ENCODE data around the gene CDH23. TPM values are rescaled to one million over a fixed set of nuclear protein-coding genes. Genes with fewer than 3 reads are reported as not detected.

The CDH23 gene
- total and polyA plus RNA-seq, 10 donors = 2.0 to 19.9 (median 11.0) TPM

DNA sequence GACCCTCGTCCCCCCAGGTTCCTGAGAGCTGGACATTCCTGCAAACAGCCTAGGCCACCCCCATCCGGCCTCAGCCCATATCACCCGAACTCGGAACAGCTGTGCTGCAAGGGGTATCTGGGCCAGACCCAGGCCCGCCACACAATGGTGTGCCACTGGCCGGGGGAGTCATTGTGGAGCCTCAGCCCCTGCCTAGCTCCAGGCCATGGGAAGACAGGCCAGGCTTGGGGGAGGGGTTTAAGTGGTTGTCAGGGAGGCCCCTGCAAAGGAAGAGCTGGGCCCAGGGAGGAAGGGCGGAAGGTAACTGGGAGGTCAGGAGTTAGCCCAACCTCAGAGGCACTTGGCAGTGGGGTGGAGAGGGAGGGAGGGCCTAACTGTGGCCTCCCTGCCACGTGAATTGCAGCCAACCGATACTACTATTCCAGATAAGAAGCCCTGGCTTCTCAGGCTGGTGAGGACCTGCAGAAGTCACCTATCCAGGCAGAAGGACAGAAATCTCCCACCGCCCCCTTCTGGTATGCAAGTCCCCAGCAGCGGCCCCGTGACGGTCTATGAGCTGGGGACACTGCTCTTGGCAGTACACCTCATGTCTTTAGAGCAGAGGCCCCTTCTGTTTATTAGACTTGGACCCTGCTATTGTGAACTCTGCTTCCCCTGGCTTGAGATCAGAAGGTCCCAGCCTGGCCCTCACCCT, 349.8 kb downstream of the CDH23 start:
- Histone ChIP-seq H3K27ac (peak overlapping the region; percentile 86 to 98 (median 93)), H3K4me3 (peak overlapping the region in 1 of 8 donors; percentile 50), H3K9me3 (peaks cover 0 to 5% (median 0%) of the 10 kb centered on the region in 8 donors), H3K4me1 (peaks cover 64 to 100% (median 93%) of the 10 kb centered on the region in 6 donors), H3K27me3 (replicated peaks in 1 of 7) (no peaks in the 10 kb centered on the region), H3K36me3 (peaks cover 0 to 33% (median 15%) of the 10 kb centered on the region in 6 donors)
- WGBS, 5 donors = 38 to 46% (median 41%) methylated on average over 12 to 13 of the region's 13 CpGs
- DNase-seq = peak; percentile 88
- TF ChIP-seq POLR2AphosphoS5 (IDR thresholded peaks at IDR 0.05) (peak; percentile 75 to 88 (median 80)), POLR2A (IDR thresholded peaks at IDR 0.05) (no peak)
- TF ChIP-seq, protein P1, sequence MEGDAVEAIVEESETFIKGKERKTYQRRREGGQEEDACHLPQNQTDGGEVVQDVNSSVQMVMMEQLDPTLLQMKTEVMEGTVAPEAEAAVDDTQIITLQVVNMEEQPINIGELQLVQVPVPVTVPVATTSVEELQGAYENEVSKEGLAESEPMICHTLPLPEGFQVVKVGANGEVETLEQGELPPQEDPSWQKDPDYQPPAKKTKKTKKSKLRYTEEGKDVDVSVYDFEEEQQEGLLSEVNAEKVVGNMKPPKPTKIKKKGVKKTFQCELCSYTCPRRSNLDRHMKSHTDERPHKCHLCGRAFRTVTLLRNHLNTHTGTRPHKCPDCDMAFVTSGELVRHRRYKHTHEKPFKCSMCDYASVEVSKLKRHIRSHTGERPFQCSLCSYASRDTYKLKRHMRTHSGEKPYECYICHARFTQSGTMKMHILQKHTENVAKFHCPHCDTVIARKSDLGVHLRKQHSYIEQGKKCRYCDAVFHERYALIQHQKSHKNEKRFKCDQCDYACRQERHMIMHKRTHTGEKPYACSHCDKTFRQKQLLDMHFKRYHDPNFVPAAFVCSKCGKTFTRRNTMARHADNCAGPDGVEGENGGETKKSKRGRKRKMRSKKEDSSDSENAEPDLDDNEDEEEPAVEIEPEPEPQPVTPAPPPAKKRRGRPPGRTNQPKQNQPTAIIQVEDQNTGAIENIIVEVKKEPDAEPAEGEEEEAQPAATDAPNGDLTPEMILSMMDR (IDR thresholded peaks at IDR 0.05 in 8 of 11, conservative IDR thresholded peaks at IDR 0.05 in 3 of 11) = peak in 1 of 11 experiments; percentile 16
- intact Hi-C loops (cut with DNase I; ENCODE audit: low total_unique reads) = no loop called here

DNA sequence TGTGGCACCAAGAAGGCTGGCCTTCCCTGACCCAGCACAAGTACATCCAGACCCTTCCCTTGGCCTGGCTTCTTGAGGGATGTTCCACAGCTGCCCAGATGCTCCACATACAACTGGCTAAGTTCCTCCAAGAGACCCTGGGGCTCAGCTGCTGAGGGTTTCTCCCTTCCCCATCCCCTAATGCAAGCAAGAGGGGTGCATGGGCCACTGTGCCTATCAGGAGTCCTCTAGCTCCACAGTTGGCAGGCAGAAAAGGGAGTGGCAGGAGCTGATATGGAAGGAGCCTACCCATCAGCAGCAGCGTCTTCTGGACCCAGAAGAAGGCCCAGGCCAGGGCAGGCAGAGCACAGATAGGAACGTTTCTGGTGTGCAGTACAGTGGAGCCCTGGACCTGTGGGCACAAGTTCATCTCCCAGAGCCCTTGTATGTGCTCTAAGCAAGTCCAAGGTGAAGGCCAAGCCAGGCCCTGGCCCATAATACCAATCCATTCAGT, 350.4 kb downstream of the CDH23 start:
- peaks cover 69 to 100% (median 93%) of the 10 kb centered on the region in 6 donors for H3K4me1 ChIP-seq
- H3K27me3 ChIP-seq (replicated peaks in 1 of 7) = no peaks in the 10 kb centered on the region
- peaks cover 0 to 34% (median 19%) of the 10 kb centered on the region in 6 donors for H3K36me3 ChIP-seq
- peak overlapping the region; percentile 86 to 98 (median 93) for H3K27ac ChIP-seq
- TF ChIP-seq POLR2A (IDR thresholded peaks at IDR 0.05) (no peak), POLR2AphosphoS5 (IDR thresholded peaks at IDR 0.05) (no peak)
- TF ChIP-seq, protein P1 (IDR thresholded peaks at IDR 0.05 in 8 of 11, conservative IDR thresholded peaks at IDR 0.05 in 3 of 11) = no peak
- peak overlapping the region in 1 of 8 donors; percentile 50 for H3K4me3 ChIP-seq
- DNase-seq = no peak
- intact Hi-C loops (cut with DNase I; ENCODE audit: low total_unique reads) = no loop called here
- H3K9me3 ChIP-seq = peaks cover 0 to 5% (median 0%) of the 10 kb centered on the region in 8 donors
- 54 to 81% (median 64%) methylated on average over 2 of the region's 2 CpGs for WGBS, 5 donors

DNA sequence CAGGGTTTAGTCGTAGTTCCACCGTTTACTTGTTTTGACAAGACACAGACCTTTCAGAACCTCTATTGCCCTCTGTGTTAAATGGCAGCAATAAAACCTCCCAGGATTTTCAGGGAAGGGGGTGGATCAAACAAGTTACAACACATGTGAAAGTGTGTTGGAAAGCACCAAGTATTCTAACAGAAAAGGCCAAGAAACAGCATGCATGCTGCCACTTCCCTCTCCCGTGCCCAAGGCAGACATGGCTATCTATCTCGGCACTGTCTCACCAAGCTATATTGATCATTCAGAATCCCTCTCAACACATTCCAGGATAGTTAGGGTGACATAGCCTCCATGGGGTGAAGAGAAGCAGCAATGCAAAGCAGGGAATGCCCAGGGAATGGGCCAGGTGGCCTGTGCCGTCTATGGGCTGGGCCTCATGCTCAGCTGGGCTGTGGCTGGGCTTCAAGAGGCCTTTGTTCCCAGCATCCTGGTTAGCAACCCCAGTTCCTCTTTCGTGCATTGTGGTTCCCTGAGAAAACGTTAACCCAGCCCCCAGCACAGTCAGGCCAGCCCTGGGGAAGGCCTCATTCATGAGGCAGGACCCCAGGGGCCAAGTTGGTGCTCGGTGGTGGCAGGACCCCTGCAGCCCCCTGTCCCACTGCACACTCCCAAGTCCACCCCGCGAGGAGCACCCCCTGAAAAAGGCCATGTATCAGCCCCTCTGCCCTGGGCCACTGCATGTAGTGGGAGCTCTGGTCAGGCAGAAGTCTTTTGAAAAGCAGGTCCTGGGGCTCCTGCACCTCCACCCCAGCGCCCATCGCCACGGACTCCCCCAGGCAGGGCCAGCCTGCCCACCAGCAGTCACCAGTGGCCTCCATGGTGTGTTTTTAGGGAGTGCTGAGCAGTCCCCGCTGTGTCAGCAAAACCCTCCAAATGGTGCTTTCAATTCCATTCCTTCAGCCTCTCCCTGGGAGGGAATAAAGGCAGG, 351.1 kb downstream of the CDH23 start:
- Histone ChIP-seq H3K27me3 (replicated peaks in 1 of 7) (no peaks in the 10 kb centered on the region), H3K36me3 (peaks cover 0 to 42% (median 26%) of the 10 kb centered on the region in 6 donors), H3K27ac (peak overlapping the region; percentile 86 to 98 (median 93)), H3K4me1 (peaks cover 74 to 100% (median 94%) of the 10 kb centered on the region in 6 donors), H3K9me3 (peaks cover 0 to under 1% (median 0%) of the 10 kb centered on the region in 8 donors), H3K4me3 (peak overlapping the region in 2 of 8 donors; percentile 10 to 50)
- no peak for TF ChIP-seq POLR2A (IDR thresholded peaks at IDR 0.05)
- TF ChIP-seq, protein P1 (IDR thresholded peaks at IDR 0.05 in 8 of 11, conservative IDR thresholded peaks at IDR 0.05 in 3 of 11) = no peak
- peak; percentile 75 to 85 (median 83) for TF ChIP-seq POLR2AphosphoS5 (IDR thresholded peaks at IDR 0.05)
- intact Hi-C loops (cut with DNase I; ENCODE audit: low total_unique reads) = no loop called here
- 28 to 43% (median 39%) methylated on average over 12 to 14 of the region's 14 CpGs for WGBS, 5 donors
- peak; percentile 88 for DNase-seq
